Posterior cingulate gyrus (tissue), 11 donors: ENCODE measurements around the gene MAT2A.
"Not testable (repeated sequence)": the region's sequence is repeated elsewhere in the genome, so short reads cannot be mapped to it uniquely, and the experiment has no call there.

ENCODE experiments used
- DNase-seq, 10 donors: peaks; one replicate each; pipeline versions ENCODE4 v3.0.0 to v3.0.0-alpha.2; 2020 to 2021; ENCODE audit warnings: mixed read lengths in 3 of 10
- intact Hi-C: fragments of 100-400 bp; cut with DNase I; formaldehyde crosslinking; loops from one replicate; pipeline ENCODE4 v1.15.1; 2023

The MAT2A gene

GRCh38 chr2:85523903-85524335 is 15.0 kb upstream of the MAT2A start:
- DNase-seq, result peak in 2 of 10 donors; percentile 31 to 69
- intact Hi-C loops, result no loop called here

DNA sequence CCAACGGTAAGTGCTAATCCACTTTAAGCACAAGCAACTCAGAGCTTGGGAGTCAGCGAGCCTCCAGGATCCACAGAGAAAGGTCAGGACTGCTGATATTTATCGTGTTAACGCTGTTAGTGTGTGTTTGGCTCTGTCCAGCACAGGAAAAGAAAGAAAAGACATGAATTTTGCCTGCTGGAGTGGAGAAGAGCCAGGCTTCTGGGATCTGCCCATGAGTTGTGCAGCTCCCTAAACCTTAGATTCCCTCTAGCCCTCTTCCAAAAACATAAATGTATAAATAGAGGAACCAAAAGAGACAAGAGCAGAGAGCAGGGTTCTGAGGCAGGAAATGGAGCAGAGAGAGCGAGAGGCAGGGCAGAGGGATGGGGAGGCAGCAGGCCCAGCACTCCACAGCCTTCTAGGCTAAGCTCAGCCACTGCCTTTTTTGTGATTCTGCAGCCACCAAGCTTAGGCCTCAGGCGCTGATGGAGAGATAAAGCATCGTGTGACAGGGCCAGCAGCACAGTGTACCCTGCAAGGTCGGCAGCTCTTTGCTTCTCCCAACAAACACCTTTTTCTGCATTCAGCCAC is 14.5 kb upstream of the MAT2A start:
- intact Hi-C loops, result no loop called here
- DNase-seq, result peak in 6 of 10 donors; percentile 24 to 84 (median 30)

- intact Hi-C loops, result no loop called here
These were observed 13.9 kb upstream of the MAT2A start for GRCh38 chr2:85525029-85525428.

GRCh38 chr2:85525567-85525966 is 13.4 kb upstream of the MAT2A start:
- no peak for DNase-seq
- intact Hi-C loops, result no loop called here

More at GRCh38 chr2:85525029-85525428, 13.9 kb upstream of the MAT2A start:
- peak in 1 of 10 donors; percentile 20 for DNase-seq

DNA sequence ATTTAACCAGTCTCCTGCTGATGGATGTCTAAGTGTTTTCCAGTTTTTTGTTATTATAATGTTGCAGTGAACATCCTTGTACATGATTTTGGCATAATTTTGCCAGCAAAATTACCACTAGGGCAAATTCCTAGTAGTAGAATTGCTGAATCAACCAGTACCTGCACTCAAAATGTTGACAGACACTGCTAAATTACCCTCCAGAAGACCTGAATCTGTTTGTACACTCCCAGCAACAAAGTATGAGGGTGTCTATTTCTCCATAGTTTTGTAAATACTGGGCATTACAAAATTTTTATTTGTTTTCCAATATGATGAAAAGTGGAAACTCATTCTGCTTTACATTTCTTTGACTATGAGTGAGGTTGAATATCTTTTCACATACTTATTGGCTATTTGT is 11.2 kb upstream of the MAT2A start:
- no peak for DNase-seq
- intact Hi-C loops, result no loop called here

DNA sequence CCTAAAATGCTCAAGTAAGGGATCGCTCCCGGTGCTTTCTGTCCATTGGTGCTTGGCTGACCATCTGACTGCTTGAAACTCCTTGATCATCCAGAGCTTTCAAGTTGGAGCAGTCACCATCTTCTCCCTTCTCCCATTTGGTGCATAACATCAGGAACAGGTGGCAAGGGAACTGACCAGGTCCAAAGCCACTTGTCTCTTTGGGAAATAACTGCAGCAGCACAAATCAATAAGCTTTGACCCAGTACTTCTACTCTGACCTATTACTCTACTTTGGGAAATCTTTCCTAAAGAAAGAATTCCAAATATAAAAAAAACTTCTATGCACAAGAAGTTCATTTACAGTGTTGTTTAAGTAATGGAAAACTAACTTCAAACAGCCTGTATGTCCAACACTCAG is 10.6 kb upstream of the MAT2A start:
- DNase-seq, result peak in 1 of 10 donors; percentile 3
- intact Hi-C loops, result no loop called here

- DNase-seq, result no peak
- intact Hi-C loops, result no loop called here
These were observed 9.2 kb upstream of the MAT2A start for GRCh38 chr2:85529809-85530208.

DNA sequence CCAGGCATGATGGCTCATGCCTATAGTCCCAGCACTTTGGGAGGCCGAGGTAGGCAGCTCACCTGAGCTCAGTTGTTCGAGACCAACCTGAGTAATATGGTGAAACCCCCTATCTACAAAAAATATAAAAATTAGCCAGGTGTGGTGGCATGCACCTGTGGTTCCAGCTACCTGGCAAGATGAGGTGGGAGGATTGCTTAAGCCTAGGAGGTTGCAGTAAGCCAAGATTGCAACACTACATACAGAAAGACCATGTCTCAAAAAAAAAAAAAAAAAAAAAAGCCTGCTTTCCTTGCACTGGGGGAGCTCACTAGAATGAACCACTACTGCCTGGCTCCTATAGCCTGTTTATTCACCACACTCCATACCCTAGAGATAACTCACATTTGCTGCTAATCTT is 7.4 kb upstream of the MAT2A start:
- intact Hi-C loops, result no loop called here
- DNase-seq, result peak in 1 of 10 donors; percentile 20

DNA sequence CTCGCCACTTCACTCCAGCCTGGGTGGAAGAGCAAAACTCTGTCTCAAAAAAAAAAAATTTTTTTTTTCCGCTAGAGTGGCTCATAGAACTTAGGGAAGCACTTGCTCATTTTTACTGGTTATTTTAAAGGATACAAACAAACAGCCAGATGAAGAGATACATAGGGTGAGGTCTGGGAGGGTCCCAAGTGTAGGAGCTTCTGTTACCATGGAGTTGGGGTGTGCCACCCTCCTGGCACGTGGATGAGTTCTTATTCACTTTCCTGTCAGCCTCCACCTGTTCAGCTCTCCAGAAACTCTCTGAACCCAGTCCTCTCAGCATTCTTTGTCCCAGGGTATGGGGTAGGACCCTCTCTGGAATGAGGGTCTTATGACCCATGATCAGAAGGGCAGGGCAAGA is 4.9 kb upstream of the MAT2A start:
- no peak for DNase-seq
- intact Hi-C loops, result no loop called here

DNA sequence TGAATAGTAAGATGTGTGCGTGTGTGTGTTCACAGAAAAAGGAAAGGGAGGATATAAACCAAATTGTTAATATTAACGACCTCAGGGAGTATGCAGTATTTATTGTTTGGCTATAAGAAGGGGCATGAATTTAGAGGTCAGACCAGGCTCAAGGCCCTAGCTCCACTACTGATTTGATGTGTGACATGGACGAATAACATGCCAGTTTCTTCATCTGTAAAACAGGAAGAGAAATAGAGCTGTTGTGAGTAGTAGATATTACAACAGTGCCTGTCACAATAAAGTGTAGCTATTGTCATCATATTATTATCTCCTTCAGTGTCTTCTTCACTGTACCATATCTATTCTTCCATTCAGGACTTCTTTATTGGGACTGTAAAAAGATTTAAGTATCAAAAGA is 4.1 kb upstream of the MAT2A start:
- intact Hi-C loops, result no loop called here
- DNase-seq, result no peak

GRCh38 chr2:85536479-85536878 is 2.5 kb upstream of the MAT2A start:
- no peak for DNase-seq
- intact Hi-C loops, result no loop called here

GRCh38 chr2:85537600-85538506 is 1.1 kb upstream of the MAT2A start:
- intact Hi-C loops, result loop anchor here (2.0 kb wide), 1 partner anchor 101 kb away; no protein-coding TSS in a partner anchor
- peak; percentile 44 to 91 (median 63) for DNase-seq

- peak; percentile 57 to 96 (median 74) for DNase-seq
- intact Hi-C loops, result loop anchor here (2.0 kb wide), 1 partner anchor 103 kb away; no protein-coding TSS in a partner anchor
These were observed 579 bp downstream of the MAT2A start for GRCh38 chr2:85539361-85540132.

- DNase-seq, result no peak
- intact Hi-C loops, result no loop called here
These were observed 1.2 kb downstream of the MAT2A start for GRCh38 chr2:85540133-85540648.

GRCh38 chr2:85541262-85541661 is 2.3 kb downstream of the MAT2A start:
- no peak for DNase-seq
- intact Hi-C loops, result no loop called here

DNA sequence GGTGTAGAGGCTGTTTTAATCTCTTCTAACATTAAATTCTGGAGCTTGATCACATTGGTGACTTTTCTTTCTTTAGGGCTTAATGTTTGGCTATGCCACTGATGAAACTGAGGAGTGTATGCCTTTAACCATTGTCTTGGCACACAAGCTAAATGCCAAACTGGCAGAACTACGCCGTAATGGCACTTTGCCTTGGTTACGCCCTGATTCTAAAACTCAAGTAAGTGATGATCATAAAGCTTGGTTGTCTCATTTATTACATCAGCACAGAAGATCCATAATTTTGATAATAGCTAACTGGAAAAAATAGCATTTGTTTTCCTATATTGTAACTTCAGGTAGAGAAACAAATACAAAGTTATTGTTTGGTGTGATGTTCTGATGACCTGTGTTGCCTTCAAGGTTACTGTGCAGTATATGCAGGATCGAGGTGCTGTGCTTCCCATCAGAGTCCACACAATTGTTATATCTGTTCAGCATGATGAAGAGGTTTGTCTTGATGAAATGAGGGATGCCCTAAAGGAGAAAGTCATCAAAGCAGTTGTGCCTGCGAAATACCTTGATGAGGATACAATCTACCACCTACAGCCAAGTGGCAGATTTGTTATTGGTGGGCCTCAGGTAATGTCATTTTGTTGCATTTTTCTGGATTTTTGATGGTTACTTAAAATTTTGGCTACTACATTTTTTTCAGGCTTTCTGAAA is 2.9 kb downstream of the MAT2A start:
- intact Hi-C loops, result no loop called here
- no peak for DNase-seq

DNA sequence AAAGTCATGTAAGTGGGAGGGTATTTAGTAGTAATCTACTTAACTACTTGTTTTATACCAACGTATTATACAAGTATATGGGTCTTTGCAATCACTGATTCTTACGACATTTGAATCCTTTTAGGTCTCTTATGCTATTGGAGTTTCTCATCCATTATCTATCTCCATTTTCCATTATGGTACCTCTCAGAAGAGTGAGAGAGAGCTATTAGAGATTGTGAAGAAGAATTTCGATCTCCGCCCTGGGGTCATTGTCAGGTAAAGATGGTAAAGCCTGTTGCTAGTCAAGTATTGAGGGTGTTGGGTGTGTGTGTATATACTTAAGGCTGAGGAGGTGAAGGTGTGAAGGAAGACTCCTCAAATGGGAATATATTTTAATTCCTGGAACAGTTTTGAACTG is 3.8 kb downstream of the MAT2A start:
- intact Hi-C loops, result no loop called here
- no peak for DNase-seq

DNA sequence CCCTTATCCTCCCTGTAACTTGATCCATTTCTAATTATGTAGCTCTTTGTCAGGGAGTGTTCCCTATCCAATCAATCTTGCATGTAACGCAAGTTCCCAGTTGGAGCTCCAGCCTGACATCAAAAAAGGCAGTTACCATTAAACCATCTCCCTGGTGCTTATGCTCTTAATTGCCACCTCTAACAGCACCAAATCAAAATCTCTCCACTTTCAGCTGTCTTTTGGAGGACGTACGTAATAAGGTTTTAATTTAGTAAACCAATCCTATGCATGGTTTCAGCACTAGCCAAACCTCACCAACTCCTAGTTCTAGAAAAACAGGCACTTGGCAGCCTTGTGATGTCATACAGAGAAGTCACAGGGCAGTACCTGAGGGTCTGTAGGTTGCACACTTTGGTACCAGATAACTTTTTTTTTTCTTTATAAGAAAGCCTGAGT is 5.3 kb downstream of the MAT2A start:
- intact Hi-C loops, DNase-seq: not testable (repeated sequence)

GRCh38 chr2:85544915-85545779 is 6.2 kb downstream of the MAT2A start:
- intact Hi-C loops, DNase-seq: not testable (repeated sequence)
